Activated CD8-positive, alpha-beta T cell treated with anti-CD3 and anti-CD28 coated beads for 36 hours (primary cell): Measurements from ENCODE around the gene TSSK6. TPM values are rescaled to one million over a fixed set of nuclear protein-coding genes. Genes with fewer than 3 reads are reported as not detected.

Experiments
- ATAC-seq: fragments of 200-7000 bp; cut with Tn5 transposase; one replicate; pipeline ENCODE4 v1.10.0; 2021; ENCODE audit warnings: mild to moderate bottlenecking, moderate library complexity
- CTCF ChIA-PET: fragments of 350-600 bp; sonication (Branson Sonifier 250); formaldehyde crosslinking; loops from one replicate; lab custom pipeline; 2021; ENCODE audit warnings: antibody characterized with exemption; lab: Charles Lee
- POLR2A ChIA-PET: fragments of 350-600 bp; sonication (Branson Sonifier 250); formaldehyde crosslinking; loops from one replicate; lab custom pipeline; 2021; ENCODE audit warnings: antibody characterized with exemption; lab: Charles Lee
- DNase-seq: peaks from one replicate; pipeline ENCODE4 v3.0.0-alpha.2; 2020
- H3K27ac Mint-ChIP-seq: one replicate; pipeline ENCODE4 v1.8.0; 2021; ENCODE audit warnings: mild to moderate bottlenecking, mixed read lengths
- H3K27me3 Mint-ChIP-seq: one replicate; pipeline ENCODE4 v1.8.0; 2021; ENCODE audit warnings: mixed read lengths
- H3K36me3 Mint-ChIP-seq: one replicate; pipeline ENCODE4 v1.8.0; 2021; ENCODE audit warnings: low read depth, mixed read lengths
- H3K4me1 Mint-ChIP-seq: one replicate; pipeline ENCODE4 v1.8.0; 2021; ENCODE audit warnings: low read depth, mixed read lengths
- H3K4me3 Mint-ChIP-seq: one replicate; pipeline ENCODE4 v1.8.0; 2021; ENCODE audit warnings: mild to moderate bottlenecking, moderate library complexity, mixed read lengths
- H3K9me3 Mint-ChIP-seq: one replicate; pipeline ENCODE4 v1.8.0; 2021; ENCODE audit warnings: mixed read lengths
- CTCF ChIP-seq: fragments of 200-600 bp; IDR thresholded peaks from one replicate; pipeline ENCODE4 v1.8.0; 2022; ENCODE audit warnings: antibody characterized with exemption, mild to moderate bottlenecking
- intact Hi-C: fragments of 100-400 bp; cut with micrococcal nuclease; formaldehyde crosslinking; loops from one replicate; pipeline ENCODE4 v1.10.0; 2022
- total RNA-seq, 2 experiments: library from RNA; stranded (reverse); gene quantifications; one replicate each; pipeline ENCODE4 v1.2.3, GENCODE V29; 2021

TSSK6 gene
- total RNA-seq, 2 experiments from 2014 or later = 3.4 to 4.9 TPM

- Mint-ChIP-seq H3K4me1 (no peaks in the 10 kb centered on the region), H3K36me3 (no peaks in the 10 kb centered on the region), H3K9me3 (peaks cover 2% of the 10 kb centered on the region), H3K27ac (no peak overlapping the region), H3K4me3 (no peak overlapping the region), H3K27me3 (no peaks in the 10 kb centered on the region)
- ChIA-PET POLR2A (no interaction called here), CTCF (interaction anchor here (0.5 to 9.0 kb wide), 3 partner anchors 19 to 33 kb away, joined by 3 to 111 read pairs (median 3); no protein-coding TSS in a partner anchor)
- DNase-seq = no peak
- ATAC-seq = no peak
- intact Hi-C loops = no loop called here
- no peak for TF ChIP-seq CTCF
These were observed 35.2 kb upstream of the TSSK6 start for GRCh38 chr19:19550485-19550929.

- H3K4me1 Mint-ChIP-seq = no peaks in the 10 kb centered on the region
- H3K36me3 Mint-ChIP-seq = no peaks in the 10 kb centered on the region
- H3K4me3 Mint-ChIP-seq = no peak overlapping the region
- no peak overlapping the region for H3K27ac Mint-ChIP-seq
- intact Hi-C loops = no loop called here
- CTCF ChIA-PET = interaction anchor here (0.5 to 9.0 kb wide), 2 partner anchors 18 to 33 kb away, joined by 3 to 111 read pairs; no protein-coding TSS in a partner anchor
- H3K9me3 Mint-ChIP-seq = peaks cover 2% of the 10 kb centered on the region
- no peaks in the 10 kb centered on the region for H3K27me3 Mint-ChIP-seq
- TF ChIP-seq CTCF = no peak
- DNase-seq (no peak), ATAC-seq (no peak)
- POLR2A ChIA-PET = interaction anchor here (0.9 to 1.0 kb wide), 2 partner anchors 18 to 132 kb away, joined by 3 to 4 read pairs; no protein-coding TSS in a partner anchor
These were observed 34.6 kb upstream of the TSSK6 start for GRCh38 chr19:19549804-19550464.

GRCh38 chr19:19548915-19549759 lies 33.8 kb upstream of the TSSK6 start:
- no peak for ATAC-seq
- H3K27ac Mint-ChIP-seq = no peak overlapping the region
- no peak overlapping the region for H3K4me3 Mint-ChIP-seq
- H3K27me3 Mint-ChIP-seq = no peaks in the 10 kb centered on the region
- no peak for TF ChIP-seq CTCF
- H3K9me3 Mint-ChIP-seq = peaks cover 2% of the 10 kb centered on the region
- POLR2A ChIA-PET = interaction anchor here (0.9 to 1.3 kb wide), 4 partner anchors 16 to 131 kb away, joined by 3 to 4 read pairs (median 3); no protein-coding TSS in a partner anchor
- H3K4me1 Mint-ChIP-seq = no peaks in the 10 kb centered on the region
- DNase-seq = no peak
- CTCF ChIA-PET = interaction anchor here (3.9 kb wide), 1 partner anchor 17 kb away, joined by 18 read pairs; no protein-coding TSS in a partner anchor
- intact Hi-C loops = no loop called here
- no peaks in the 10 kb centered on the region for H3K36me3 Mint-ChIP-seq

- H3K4me3 Mint-ChIP-seq = no peak overlapping the region
- no peaks in the 10 kb centered on the region for H3K4me1 Mint-ChIP-seq
- H3K27me3 Mint-ChIP-seq = no peaks in the 10 kb centered on the region
- no peak overlapping the region for H3K27ac Mint-ChIP-seq
- CTCF ChIA-PET = interaction anchor here (3.9 kb wide), 1 partner anchor 16 kb away, joined by 18 read pairs; no protein-coding TSS in a partner anchor
- ATAC-seq (no peak), DNase-seq (no peak)
- peaks cover 2% of the 10 kb centered on the region for H3K9me3 Mint-ChIP-seq
- no peak for TF ChIP-seq CTCF
- no peaks in the 10 kb centered on the region for H3K36me3 Mint-ChIP-seq
- intact Hi-C loops = no loop called here
- POLR2A ChIA-PET = interaction anchor here (0.9 to 1.3 kb wide), 3 partner anchors 15 to 104 kb away, joined by 3 read pairs; no protein-coding TSS in a partner anchor
These were observed 32.5 kb upstream of the TSSK6 start for GRCh38 chr19:19547674-19548336.
